ENCODE measurements around the gene ACOT7.

ACOT7 gene

DNA sequence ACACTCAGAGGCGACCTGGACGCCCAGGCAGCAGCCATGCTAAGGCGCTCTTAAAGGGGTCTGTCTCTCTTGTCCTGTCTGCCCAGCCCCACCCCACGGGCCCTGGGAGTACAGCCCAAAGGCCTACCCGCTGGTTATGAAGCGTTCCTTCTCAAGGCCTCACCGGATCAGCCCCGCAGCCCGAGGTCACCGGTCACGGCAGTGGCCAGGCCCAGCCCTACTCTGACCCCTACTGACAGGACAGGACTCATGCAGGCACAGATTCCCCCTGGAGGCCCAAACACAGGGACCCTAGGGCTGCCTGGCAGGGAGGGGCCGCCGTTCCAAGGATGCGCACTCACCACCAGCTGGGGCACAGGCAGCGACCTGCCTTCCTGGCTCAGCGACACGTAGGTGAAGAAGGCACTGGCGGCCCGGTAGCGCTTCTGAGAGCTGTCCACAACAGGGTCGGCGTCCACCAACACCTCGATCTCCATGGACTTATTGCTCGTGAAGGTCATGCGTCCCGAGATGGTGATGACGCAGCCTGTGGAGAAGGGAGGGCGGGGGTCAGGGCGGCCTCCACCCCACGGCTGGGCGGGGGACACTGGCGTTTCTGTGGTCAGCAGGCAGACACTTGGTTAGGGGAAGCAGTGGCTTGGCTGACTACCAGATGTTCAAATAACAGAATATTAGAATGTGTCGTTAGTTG lies 112.7 kb downstream of the ACOT7 start:
- no peak for DNase-seq

- peak; percentile 69 for DNase-seq
Measured at GRCh38 chr1:6279613-6280383, 113.8 kb downstream of the ACOT7 start.

GRCh38 chr1:6279066-6279465 lies 114.5 kb downstream of the ACOT7 start:
- no peak for DNase-seq

DNA sequence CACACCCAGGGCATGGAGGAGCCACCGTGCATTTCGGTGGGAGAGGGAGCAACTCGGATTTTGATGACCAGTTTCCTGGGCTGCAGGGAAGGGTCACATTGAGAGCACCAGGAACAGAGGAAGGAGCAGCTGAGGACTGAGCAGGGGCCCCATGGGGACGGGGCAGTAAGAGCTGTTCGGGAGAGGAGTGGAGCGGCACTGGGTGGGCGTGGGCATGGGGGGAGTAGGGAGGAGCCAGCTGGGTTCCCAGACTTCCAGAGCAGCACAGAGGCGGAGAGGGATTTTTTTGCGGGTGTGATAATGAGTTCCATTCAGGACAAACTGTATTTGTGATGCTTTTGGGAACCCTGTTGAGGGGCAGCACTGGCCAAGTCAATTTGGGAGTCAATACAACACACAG lies 115.3 kb downstream of the ACOT7 start:
- DNase-seq: no peak

GRCh38 chr1:6276811-6277555 lies 116.6 kb downstream of the ACOT7 start:
- DNase-seq: no peak

- DNase-seq: peak; percentile 86
Measured at GRCh38 chr1:6275826-6276782, 117.5 kb downstream of the ACOT7 start.

DNA sequence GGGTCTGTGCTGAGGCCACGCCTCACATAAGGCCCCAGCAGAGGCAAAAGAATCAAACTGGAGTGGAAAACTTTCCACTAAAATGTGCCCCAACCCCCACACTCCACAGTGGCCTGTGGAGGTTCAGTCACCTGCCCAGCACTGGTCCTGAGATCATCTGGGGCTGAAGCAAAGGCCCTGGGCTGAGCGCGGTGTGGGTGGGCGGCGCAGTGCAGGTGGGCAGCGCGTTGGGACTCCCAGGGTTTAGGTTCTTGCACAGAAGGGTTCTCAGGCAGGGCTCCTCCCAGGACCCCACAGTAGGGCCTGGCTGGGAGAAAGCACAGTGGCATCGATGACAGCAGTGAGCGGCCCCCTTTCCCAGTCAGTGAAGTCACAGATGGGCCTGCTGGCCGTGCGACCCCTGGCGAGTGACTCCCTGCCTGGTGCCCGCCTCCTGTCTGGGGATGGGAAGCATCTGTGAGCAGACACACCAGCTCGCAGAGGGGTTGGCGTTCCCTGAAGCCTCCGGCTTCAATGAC lies 118.9 kb downstream of the ACOT7 start:
- DNase-seq: no peak

GRCh38 chr1:6274102-6274501 lies 119.5 kb downstream of the ACOT7 start:
- no peak for DNase-seq

GRCh38 chr1:6273380-6273891 lies 120.1 kb downstream of the ACOT7 start:
- DNase-seq: no peak

DNA sequence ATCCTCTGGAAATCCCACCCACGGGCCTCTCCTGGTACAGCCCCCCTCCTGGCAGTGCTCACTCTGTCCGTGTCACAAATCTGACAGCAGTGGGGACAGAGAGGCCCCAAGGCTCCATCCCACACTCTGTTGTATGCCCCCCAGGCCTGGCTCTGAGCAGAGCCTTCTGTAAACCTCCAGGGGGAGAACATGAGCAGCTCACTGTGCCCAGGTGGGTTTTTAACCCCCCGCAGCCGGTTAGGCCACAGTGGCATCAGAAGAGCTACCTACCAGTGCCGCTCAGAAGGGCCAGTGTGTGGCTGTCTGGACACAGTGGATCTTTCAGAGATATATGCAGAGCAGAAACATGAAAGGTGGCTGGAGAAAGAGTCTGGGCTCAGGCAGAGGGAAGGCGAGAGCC lies 120.7 kb downstream of the ACOT7 start:
- no peak for DNase-seq

- no peak for DNase-seq
Measured at GRCh38 chr1:6272452-6272851, 121.1 kb downstream of the ACOT7 start.

- peak; percentile 74 for DNase-seq
Measured at GRCh38 chr1:6271554-6271953, 122.0 kb downstream of the ACOT7 start.

GRCh38 chr1:6271006-6271405 lies 122.6 kb downstream of the ACOT7 start:
- no peak for DNase-seq

- DNase-seq: no peak
Measured at GRCh38 chr1:6270401-6270800, 123.2 kb downstream of the ACOT7 start.

DNA sequence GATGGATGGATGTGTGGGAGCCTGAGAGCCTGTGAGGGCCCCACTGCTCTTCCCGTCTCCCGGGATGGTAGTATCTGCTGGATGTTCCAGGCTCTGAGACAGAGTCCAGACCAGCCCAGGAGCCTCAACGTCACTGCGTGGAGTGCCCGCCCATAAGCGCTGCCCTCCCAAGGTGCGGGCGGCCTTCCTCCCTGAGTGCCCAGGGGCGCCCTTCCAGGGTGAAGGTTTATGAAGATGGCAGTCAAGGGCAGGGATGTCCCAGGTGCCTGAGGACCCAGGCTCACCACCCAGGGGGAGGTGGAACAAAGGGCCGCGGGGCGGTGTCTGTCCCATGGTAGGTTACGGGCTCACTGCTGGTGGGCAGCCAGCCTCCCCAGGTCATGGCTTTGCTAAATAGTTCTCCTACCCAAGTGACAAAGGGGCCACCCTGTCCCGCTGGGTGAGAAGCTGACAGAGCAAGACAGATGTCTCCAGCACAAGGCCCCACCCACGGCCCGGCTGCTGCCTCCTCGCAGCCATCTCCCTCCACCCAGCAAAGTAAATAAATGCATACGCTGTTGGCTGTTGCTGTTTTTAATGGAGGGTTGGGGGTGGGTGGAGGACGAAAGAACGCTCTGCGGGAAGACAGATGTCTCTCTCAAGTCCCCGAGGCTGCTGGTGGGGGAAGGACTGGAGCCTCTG lies 123.7 kb downstream of the ACOT7 start:
- DNase-seq: no peak

- DNase-seq: no peak
Measured at GRCh38 chr1:6269296-6269695, 124.3 kb downstream of the ACOT7 start.

DNA sequence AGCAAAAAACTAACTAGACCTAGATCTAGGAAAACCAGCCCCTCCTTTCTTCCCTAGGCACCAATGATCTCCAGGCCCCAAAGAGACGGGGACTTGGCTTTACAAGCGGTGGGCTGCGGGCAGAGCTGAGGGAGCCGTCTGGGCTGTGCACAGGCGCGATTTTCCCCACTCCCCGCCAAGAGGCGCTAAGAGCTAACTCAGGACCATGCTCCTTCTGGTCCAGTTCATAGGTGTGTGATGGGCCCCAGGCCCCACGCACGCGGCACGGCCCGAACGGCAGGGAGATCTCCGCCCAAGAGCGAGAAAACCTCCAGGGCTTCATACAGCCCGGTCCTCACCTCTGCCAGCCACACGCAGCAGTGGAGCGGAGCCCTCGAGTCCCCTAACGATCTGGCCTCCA lies 125.2 kb downstream of the ACOT7 start:
- peak; percentile 38 for DNase-seq

GRCh38 chr1:6267686-6268322 lies 125.8 kb downstream of the ACOT7 start:
- no peak for DNase-seq

DNA sequence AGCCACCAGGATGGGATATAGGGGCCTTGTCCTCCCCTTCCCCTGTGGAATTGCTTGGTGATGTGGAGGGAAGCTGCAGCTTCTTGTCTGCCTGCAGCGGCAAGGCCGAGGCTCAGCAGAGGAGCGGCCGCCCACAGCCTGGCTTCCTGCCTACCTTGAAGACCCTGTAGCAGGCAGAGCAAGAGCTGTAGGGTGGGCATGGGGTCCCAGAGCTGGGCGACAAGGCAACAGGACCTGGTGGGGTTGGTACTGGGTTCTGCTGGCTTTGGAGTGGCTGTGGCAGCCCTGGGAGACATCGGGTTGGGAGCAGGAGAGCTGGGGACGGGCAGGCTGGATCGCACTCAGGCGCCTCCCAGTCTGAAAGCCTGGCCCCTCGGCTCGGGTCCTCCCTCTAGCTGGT lies 126.9 kb downstream of the ACOT7 start:
- DNase-seq: peak; percentile 20

GRCh38 chr1:6265151-6265550 lies 128.4 kb downstream of the ACOT7 start:
- DNase-seq: peak; percentile 15

- DNase-seq: no peak
Measured at GRCh38 chr1:6263716-6264115, 129.9 kb downstream of the ACOT7 start.
